AG10803 (cell line): ENCODE results near the gene FLT1.

Experiments
- DNase-seq: peaks from one replicate; pipeline ENCODE4 v3.0.0; 2010; ENCODE audit warnings: low read depth
- H3K4me3 ChIP-seq: 2 replicates; pipeline ENCODE4 v1.5.1; 2011; ENCODE audit warnings: mild to moderate bottlenecking, low read length, control low read depth
- TF ChIP-seq, protein P1 (sequence below): conservative IDR thresholded peaks from 2 replicates; pipeline ENCODE4 v1.5.1; 2011; ENCODE audit warnings: mild to moderate bottlenecking, low read length, control low read depth, inconsistent platforms

The FLT1 gene

DNA sequence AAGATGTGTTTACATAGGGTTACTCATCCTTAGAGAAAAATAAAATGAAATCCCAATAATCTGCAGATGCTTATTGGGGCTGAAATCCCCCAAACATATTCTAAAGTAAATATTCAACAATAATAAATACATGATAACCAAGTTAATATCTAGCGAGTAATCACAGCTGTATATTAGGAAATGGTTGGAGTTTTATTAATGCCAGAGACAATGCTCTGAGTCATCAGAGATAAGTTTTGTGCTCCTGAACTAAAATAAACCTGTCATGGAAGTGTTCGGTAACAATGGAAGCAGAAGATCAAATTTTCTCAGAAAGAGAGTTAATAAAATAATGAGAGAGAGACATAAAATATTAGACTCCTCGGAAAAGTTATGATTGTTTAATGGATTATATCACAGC lies 31.4 kb downstream of the FLT1 start:
- TF ChIP-seq, protein P1, sequence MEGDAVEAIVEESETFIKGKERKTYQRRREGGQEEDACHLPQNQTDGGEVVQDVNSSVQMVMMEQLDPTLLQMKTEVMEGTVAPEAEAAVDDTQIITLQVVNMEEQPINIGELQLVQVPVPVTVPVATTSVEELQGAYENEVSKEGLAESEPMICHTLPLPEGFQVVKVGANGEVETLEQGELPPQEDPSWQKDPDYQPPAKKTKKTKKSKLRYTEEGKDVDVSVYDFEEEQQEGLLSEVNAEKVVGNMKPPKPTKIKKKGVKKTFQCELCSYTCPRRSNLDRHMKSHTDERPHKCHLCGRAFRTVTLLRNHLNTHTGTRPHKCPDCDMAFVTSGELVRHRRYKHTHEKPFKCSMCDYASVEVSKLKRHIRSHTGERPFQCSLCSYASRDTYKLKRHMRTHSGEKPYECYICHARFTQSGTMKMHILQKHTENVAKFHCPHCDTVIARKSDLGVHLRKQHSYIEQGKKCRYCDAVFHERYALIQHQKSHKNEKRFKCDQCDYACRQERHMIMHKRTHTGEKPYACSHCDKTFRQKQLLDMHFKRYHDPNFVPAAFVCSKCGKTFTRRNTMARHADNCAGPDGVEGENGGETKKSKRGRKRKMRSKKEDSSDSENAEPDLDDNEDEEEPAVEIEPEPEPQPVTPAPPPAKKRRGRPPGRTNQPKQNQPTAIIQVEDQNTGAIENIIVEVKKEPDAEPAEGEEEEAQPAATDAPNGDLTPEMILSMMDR, result no peak
- DNase-seq, result no peak
- H3K4me3 ChIP-seq, result no peak overlapping the region

DNA sequence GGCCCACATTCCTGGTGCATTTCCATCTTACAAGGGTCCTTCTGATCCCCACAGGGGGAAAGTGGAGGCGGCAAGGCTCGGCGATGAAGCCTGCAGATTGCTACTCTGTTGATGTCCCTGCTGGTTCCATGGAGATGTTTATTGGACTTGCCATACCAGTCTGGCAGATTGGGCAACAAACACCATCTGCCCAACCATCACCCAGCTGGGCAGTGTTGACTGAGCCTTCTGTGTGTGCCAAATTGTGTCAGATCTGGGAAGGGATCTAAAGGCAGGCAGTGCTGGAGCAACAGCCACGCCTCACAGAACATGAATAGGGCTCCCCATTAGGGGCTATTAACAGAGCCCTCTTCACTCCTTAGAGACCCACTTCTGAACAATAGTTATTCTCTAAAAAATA lies 35.0 kb downstream of the FLT1 start:
- no peak overlapping the region for H3K4me3 ChIP-seq
- TF ChIP-seq, protein P1, result no peak
- DNase-seq, result no peak

DNA sequence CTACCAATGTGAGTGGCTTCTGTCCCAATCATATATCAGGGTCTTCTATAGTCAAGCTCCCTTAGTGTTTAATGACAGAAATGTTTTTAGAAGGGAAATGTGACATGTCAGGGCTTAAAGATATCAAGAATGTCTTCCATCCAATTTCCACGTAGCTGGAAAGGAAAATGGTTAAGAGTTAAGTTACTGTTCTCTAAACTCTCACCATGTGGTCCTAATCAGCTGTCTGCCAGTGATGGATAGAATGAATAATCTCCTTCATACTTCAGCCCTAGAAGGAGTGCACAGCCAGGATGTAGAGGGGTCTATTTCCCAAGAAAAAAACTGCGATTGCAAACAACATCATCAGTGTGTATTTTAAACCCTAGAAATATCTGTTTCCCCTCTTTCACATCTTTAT lies 36.3 kb downstream of the FLT1 start:
- H3K4me3 ChIP-seq, result no peak overlapping the region
- no peak for DNase-seq
- TF ChIP-seq, protein P1, result no peak

DNA sequence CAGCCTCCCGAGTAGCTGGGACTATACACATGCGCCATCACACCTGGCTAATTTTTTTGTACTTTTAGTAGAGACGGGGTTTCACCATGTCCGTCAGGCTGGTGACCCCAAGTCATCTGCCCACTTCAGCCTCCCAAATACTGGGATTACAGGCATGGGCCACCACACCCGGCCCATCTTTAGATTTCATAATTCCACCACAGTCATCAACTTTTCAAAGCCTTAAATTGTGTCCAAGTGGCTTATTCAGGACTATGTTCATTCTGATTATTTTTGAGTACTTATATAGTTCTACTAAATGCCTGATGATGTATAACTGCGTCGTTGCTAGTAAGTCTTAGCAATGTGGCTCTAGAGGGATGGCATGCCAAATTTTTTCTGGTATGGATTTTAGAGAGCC lies 36.9 kb downstream of the FLT1 start:
- DNase-seq, result no peak
- H3K4me3 ChIP-seq, result no peak overlapping the region
- TF ChIP-seq, protein P1, result no peak

DNA sequence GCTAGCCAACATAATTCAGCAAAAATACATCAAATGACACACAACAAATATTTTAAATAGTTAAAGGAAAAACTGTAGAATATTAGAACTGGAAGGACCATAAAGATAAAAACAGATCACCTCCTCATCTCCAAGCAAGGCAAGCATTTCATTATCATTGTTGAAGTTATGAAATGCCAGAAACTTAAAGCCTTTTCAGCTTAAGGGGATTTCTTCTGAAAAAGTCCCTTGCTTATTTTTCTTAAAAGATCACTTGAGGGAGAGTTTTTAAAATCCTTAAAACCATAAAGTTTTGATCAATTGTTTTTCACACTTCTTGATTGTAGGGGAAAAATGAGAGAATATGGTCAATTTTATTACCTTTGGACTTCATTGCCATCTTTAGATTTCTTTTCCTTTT lies 37.4 kb downstream of the FLT1 start:
- DNase-seq, result no peak
- TF ChIP-seq, protein P1, result no peak
- no peak overlapping the region for H3K4me3 ChIP-seq

DNA sequence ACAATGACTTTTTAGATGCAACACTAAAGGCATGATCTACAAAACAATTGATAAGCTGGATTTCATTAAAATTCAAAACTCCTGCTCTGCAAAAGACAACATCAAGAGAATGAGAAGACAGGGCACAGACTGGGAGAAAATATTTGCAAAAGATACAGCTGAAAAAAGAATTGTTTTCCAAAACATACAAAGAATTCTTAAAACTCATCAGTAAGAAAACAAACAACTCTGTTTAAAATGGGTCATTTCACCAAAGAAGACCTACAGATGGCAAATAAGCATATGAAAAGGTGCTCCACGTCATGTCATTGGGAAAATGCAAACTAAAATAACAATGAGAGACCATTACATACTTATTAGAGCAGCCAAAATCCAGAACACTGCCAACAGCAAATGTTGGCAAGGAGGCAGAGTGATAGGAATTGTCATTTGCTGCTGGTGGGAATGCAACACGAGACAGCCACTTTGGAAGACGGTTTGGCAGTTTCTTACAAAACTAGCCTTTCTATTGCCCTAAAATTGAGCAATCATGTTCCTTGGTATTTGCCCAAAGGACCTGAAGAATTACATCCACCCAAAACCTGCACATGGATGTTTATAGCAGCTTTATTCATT lies 39.2 kb downstream of the FLT1 start:
- TF ChIP-seq, protein P1, result no peak
- peak; percentile 23 for DNase-seq

DNA sequence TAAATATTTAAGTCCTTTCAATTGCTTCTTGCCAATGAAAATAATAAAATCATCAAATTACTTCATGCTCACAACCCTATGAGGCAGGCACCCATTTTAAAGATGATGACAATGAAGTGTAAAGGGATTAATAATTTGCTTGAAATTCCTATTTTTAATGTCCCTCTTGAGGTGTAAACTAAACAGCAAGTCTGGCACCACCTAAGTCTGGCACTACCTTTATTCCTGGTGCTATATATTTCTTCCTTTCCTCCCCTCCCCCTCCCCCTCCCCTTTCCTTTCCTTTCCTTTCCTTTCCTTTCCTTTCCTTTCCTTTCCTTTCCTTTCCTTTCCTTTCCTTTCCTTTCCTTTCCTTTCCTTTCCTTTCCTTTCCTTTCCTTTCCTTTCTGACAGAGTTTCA lies 42.2 kb downstream of the FLT1 start:
- no peak for DNase-seq
- TF ChIP-seq, protein P1, result no peak
- H3K4me3 ChIP-seq, result no peak overlapping the region

More for the DNA sequence above, 39.2 kb downstream of the FLT1 start:
- no peak overlapping the region for H3K4me3 ChIP-seq
